GM21447 (cell line): ENCODE results near the gene SLC33A1.
"Not testable (repeated sequence)": the region's sequence is repeated elsewhere in the genome, so short reads cannot be mapped to it uniquely, and the experiment has no call there.

Experiments used
- ATAC-seq: cut with Tn5 transposase; IDR thresholded peaks from one replicate; pipeline ENCODE4 v1.9.1; 2021; ENCODE audit not compliant: unreplicated experiment

Gene SLC33A1

DNA sequence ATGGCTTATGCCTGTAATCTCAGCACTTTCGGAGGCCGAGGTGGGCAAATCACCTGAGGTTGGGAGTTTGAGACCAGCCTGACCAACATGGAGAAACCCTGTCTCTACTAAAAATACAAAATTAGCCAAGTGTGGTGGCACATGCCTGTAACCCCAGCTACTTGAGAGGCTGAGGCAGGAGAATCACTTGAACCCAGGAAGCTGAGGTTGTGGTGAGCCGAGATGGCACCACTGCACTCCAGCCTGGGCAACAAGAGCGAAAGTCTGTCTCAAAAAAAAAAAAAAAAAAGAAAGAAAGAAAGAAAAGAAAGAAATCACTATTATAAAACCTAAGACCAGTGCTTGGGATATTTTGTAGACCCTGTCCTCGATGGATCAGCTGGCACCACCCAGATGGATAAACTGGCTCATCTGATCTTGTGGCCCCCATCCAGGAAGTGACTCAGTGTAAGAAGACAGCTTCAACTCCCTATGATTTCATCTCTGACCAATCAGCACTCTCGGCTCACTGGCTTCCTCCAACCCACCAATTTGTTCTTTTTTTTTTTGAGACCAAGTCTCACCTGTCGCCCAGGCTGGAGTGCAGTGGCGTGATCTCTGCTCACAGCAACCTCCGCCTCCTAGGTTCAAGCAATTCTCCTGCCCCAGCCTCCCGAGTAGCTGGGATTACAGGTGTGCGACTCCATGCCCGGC lies 8.2 kb upstream of the SLC33A1 start:
- ATAC-seq, result not testable (repeated sequence)

DNA sequence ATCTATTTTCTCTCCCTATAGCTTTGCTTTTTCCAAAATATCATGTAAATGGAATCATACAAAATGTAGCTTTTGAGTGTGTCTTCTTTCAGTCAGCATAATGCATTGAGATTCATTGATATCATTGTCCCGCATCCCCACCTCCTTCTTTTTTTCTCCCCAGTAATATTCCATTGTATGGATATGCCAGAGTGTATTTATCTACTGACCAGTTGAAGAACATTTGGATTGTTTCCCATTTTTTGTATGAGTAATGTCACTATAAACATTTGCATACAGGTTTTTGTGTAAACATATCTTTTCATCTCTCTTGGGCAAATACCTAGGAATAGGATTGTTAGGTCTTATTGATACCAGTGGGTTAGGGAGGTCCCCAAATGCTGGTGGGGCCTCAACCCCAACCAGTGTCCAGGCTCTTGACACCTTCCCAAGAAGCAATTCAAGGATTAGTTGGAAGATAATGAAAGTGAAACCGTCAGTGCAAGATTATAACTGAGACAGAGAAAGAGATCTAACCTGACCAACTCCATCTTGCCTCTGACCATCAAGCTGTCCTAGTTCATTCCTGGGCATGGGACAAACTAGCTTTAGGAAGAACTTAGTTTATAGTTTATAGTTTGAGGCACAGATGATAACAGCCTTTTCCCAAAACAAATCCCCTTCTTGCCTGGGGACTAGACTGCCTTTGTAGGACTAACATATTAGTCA lies 7.4 kb upstream of the SLC33A1 start:
- ATAC-seq, result no peak

DNA sequence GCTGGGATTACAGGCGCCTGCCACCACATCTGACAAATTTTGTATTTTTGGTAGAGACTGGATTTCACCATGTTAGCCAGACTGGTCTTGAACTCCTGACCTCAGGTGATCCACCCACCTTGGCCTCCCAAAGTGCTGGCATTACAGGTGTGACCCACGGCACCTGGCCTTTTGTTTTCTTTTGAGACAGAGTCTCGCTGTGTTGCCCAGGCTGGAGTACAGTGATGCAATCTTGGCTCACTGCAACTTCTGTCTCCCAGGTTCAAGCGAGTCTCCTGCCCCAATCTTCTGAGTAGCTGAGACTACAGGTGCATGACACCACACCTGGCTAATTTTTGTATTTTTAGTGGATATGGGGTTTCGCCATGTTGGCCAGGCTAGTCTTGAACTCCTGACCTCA lies 6.2 kb upstream of the SLC33A1 start:
- not testable (repeated sequence) for ATAC-seq

DNA sequence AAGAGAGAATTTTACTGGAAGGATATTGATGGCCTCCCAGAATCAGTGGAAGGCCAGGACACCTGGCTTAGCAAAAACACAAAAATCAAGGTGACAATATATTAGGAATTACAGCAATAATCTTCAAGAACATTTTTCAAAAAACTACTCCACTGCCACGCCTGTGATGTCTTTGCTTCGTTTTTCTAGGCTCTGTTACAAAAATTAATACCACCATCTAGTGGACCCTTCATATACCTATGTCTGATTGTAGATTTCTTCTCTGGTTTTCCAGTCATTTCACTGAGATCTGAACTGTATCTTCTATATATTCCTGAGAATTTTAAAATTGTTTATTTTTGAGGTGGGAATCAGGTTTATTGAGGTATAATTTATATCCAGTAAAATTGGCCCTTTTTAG lies 5.6 kb upstream of the SLC33A1 start:
- no peak for ATAC-seq

DNA sequence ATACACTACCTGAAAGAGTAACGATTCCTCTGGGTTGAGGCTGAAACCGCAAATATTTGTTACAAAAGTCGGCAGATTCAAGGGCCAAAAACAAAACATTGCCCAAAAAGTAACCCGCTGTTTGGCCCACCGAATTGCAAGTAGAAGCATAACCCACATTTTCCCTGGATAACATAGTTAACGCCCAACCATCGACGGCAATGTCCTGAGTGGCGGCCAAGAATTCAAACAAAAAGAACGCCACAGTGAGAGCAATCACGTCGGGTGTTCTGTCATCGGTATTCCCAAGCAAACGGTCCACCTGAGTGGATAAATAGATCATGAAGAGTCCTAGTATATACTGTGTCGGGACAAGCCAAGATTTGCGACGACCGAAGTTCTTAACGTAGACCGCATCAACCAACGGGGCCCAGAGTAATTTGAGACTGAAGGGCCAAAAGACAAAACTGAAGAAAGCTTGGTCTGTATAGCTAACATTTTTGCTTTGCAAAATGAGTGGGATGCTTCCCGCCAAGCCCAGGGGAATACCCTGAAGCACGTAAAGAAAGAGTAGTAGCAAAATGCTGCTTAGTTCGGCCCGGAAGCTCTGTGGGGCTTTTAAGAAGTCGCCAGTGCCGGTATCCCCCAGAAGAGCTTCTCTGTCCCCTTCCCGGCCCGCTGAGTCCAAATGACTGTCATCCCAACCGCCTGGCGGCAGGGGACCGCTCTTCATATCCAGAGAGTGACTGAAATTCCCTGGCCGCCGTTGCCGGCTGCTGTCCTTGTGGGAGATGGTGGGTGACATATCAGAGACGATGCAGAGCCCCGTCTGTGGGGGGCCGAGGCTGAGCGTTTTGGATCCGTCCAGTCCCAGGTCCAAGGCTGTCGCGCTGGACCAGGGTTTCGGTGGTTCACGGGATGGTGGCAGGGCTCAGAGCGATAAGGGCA lies 750 bp downstream of the SLC33A1 start:
- ATAC-seq, result peak; percentile 21

DNA sequence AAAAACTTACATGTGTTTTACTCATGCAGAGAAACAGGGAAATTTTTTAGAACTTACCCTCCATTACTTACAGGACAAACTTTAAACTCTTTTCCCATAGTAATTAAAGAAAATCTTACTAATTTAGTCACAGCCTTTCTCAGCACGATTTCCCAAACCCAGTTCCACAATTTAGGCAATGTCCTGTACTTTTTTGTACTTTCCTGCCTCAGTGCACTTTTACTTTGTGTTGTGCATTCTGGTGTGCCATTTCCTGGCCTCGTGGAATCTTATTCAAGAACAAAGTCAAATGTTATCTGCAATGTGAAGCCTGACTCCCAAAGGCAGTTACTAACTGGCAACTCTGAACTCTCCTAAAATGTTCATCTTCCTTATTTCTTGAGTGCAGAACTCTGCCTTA lies 1.9 kb downstream of the SLC33A1 start:
- no peak for ATAC-seq

DNA sequence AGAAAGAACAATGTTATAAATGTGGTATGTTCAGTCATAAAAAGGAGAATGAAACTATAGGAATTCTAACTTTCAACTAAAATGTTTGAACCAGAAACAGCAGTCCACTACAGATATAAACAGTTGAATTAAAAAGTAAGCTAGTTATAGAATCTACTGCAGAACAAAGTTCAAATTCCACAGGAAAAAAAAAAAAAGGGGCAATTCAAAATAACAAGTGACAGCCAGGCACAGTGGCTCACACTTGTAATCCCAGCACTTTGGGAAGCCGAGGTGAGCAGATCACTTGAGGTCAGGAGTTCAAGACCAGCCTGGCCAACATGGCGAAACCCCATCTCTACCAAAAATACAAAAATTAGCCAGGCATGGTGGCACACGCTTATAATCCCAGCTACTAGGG lies 4.8 kb downstream of the SLC33A1 start:
- ATAC-seq, result not testable (repeated sequence)

DNA sequence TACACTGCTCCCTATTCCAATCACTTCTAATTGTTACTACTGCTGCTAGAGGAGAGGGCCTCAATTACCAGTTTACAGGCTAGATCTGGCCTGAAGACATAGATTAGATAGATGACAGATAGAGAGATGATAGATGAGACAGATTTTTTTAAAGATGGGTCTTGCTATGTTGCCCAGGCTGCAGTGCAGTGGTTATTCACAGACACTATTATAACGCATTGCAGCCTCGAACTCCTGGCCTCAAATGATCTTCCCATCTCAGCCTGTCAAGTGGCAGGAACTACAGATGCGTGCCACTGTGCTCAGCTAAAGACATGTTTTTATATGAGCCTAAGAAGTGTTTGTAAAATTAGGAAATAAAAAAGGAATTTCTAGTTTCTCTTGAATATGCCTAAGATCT lies 6.2 kb downstream of the SLC33A1 start:
- ATAC-seq, result no peak

DNA sequence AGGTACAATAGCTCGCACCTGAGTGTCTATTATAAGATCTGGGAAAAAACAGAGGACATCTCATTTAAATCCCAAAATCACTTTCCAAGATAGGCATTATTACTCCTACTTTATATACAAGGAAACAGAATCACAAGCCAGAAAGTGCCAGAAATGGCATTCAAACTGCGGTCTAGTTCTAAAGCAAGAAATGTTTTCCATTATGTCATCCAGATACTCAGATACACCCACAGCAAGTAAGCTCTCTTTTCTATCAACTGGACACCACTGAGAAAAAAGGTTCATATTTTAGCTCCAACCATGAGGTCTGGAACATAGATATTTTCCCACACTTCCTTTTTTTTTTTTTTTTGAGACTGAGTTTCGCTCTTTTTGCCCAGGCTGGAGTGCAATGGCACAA lies 8.1 kb downstream of the SLC33A1 start:
- ATAC-seq, result no peak

DNA sequence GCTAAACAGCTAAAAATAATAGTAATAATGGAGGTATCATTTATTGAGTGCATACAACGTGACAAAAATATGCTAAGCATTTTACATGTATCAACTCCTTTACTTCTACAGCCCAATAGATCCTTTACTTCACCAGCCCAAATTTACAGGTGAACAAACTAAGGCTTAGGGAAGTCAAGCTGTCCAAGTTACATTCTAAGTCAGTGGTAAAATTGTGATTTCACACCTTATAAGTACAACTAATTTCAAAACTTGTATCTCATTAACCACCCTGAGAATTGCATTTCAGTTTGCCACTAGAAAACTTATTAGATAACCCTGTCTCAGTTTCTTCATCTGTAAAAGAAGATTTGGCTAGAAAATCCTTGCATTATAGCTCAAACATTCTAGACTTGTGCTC lies 10.7 kb downstream of the SLC33A1 start:
- ATAC-seq, result no peak

DNA sequence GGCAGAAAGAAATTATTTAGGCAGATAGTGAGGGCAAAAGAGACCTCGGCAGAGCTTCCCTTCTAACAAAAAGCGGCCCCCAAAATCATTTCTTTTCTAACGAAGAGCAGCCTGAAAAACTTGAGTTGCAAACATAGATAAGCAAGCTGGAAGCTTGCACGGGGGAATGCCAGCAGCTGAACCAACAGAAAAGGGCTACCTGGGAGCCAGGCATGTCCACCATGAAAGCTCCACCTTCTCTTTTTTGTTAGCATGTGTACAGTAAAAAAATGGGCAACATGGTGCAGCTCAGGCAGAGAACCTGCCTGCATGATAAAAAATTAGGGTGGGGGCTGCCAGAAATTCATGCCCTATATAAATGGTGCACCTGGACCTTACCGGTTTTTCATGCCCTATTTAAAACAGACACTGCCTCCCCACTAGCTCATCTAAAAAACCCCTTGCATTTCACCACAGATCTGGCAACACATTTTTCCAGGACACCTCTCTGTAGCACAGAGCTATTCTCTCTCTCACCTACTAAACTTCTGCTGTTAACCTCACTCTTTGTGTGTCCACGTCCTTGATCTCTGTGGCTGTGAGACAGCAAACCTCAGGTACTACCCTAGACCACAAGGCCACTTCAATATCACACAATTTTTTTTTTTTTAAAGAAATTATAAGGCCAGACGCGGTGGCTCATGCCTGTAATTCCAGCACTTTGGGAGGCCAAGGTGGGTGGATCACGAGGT lies 18.7 kb downstream of the SLC33A1 start:
- ATAC-seq, result no peak

DNA sequence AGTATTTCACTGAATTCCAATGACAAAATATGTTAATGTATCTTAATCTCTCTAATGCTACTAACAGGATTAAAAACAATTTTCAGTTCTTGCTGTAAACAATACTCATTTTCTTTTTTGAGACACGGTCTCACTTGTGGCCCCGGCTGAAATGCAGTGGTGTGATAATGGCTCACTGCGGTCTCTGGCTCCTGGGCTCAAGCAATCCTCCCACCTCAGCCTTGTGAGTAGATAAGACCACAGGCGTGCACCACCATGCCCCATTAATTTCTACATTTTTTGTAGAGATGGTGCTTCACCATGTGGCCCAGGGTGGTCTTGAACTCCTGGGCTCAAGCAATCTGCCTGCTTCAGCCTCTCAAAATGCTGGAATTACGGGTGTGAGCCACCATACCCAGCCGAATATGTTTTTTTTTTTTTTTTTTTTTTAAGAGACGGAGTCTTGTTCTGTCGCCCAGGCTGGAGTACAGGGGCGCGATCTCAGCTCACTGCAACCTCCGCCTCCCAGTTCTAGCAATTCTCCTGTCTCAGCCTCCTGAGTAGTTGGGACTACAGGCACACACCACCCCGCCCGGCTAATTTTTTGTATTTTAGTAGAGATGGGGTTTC lies 25.6 kb downstream of the SLC33A1 start:
- not testable (repeated sequence) for ATAC-seq

DNA sequence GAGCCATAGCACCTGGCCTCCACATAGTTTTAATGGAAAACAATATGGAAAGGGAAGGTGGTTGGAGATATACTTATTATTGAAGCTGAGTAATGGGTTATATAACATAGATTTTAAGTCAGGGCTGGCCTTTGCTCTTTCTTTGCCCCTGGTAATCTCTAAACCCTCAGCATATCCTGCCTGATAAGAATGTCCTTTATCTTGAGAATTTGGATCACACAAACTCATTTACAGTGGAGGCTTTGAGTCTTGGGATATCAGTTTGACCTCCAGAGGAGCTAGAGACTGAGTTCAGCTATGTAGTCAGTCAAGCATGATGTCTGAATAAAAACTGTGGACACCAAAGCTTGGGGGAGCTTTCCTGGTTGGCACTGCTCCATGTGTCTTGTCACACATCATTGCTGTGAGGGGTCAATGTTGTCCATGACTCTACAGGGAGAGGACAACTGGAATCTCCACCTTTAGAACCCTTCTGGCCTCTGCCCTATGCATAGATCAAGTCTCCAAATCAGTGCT lies 39.1 kb downstream of the SLC33A1 start:
- ATAC-seq, result no peak

DNA sequence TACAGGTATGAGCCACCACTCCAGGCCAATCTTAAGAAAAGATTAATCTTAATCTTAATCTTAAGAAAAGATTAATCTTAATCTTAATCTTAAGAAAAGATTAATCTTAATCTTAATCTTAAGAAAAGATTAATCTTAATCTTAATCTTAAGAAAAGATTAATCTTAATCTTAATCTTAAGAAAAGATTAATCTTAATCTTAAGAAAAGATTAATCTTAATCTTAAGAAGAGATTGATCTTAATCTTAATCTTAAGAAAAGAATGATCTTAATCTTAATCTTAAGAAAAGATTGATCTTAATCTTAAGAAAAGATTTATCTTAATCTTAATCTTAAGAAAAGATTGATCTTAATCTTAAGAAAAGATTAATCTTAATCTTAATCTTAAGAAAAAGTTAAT lies 41.0 kb downstream of the SLC33A1 start:
- ATAC-seq, result not testable (repeated sequence)

DNA sequence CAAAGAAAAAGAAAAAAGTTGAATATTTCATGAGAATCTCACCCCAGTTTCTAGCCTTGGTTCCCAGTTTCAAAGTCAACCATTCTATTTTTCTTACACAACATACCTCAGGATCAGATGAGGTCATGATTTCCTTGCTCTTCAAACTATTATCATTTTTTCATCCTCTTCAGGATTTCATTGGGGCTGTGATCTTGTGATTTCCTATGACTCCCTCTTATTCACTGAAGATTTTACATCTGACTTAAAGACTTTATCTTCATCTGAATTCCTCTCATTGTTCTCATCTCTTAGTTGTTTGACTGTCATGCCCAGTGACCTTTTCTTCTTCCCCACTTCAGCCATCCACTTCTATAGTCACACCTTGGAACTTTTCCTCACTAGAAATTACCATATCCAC lies 45.0 kb downstream of the SLC33A1 start:
- ATAC-seq, result no peak

DNA sequence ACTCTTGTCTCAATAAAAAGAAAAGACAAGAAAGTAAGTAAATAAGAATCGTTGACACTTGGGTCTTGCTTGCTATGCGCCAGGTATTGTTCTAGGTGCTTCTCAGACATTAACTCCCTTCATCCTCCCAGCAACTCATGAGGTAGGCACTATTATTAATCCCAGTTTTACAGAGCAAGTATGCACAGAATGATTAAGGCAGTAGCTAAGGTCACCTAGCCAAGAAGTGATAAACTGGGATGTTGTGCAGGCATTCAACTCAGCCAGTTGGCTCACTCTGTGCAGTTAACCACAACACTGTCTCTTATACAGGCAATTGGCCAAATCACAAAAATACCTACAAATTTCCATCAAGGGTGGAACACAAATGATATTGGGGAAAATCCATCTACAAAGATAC lies 46.4 kb downstream of the SLC33A1 start:
- no peak for ATAC-seq

DNA sequence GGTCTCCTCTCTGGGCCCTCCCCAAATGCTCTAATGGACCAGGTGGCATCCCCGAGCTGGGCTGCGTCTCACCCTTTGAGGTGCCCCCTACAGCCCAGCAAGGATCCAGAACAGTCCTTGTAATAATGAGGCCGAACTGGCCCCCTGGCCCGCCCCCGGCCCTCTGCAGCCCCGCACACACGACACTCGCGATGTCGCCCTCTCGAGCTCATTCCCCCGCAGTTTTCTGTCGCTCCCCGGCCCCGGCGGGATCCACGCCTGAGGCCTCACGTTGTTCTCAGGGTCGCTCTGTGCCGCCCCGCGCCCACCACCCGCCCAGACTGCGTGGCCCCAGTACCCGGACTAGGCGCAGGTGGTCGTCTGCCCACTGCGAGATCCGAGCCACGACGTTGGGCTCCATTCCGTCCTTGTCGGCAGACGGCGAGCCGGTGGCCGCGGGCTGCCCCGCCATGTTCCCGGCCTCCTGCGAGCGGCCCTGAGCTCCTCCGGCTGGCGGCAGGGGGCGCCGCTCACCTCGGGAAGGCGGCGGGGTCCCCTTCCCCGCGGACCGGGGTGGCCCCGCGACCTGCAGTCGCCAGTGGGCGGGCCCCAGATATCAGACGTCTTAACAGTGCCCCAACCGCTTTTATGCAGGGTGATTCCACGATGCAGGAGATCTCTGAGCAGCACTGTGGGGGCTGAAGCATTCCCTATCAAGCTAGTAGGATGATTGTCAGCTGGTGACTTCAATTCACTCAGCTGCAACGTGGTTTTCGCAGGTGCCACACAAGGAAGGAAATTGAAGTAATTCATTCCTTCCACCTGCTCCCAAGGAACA lies 48.2 kb downstream of the SLC33A1 start, which contains the start of gene C3orf33:
TSS of gene C3orf33 (minus strand) at position 477 of the 817 bp plus-strand sequence. CDS start at position 451, 26 bp downstream.
- peak; percentile 95 for ATAC-seq

DNA sequence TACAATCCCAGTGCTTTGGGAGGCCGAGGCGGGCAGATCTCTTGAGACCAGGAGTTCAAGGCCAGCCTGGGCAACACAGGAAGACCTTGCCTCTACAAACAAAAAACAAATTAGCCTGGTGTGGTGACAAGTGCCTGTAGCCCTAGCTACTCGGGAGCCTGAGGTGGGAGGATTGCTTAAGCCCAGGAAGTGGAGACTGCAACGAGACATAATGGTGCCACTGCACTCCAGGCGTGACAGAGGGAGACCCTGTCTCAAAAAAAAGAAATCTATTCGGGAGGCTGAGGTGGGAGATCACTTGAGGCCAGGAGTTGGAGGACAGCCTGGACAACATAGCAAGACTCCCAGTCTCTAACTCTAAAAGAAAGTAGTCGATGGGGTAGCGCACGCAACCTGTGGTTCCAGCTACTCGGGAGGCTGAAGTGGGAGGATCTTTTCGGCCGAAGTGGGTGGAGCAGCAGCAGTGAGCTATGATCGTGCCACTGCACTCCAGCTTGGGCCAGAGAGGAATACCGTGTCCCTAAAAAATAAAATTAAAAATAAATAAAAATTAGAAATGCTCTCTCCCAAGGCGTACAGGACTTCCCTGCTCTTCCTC lies 48.9 kb downstream of the SLC33A1 start:
- peak; percentile 6 for ATAC-seq

DNA sequence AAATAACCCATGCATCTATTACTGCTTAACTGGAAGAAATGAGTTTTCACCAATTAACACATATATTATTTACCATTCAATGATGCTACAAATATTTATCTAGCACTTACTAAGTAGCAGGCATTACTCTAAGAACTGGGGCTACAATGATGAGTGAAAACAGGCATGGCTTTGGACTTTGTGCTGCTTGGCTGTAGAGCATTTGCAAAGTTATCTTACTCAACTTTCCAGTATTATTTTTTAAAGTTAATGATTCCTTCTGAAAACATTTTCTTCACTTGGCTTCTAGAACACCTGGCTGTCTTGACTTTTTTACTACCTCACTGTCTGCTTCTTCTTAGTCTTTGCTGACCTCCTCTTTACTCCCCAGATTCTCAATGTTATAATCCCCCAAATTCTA lies 49.9 kb downstream of the SLC33A1 start:
- ATAC-seq, result no peak
